HEK293 (cell line): Measurements from ENCODE around the gene DTX2.
A peak's percentile ranks its signal among the peaks of the same experiment; 100 is the strongest.

Source experiments
- CTCF ChIA-PET: fragments of 350-600 bp; formaldehyde crosslinking; extraction: SDS; loops from one replicate; lab custom pipeline; 2021; ENCODE audit warnings: antibody characterized with exemption; lab: Yijun Ruan, JAX
- POLR2A ChIA-PET: fragments of 300-600 bp; formaldehyde crosslinking; extraction: SDS; loops from one replicate; lab custom pipeline; 2020; ENCODE audit warnings: antibody characterized with exemption, inconsistent platforms; lab: Yijun Ruan, JAX
- H3K27ac ChIP-seq: fragments of 200-500 bp; sonication (Bioruptor generic); 2 replicates; pipeline ENCODE4 v1.5.1; 2014; ENCODE audit warnings: low read depth, low read length, control low read depth, inconsistent platforms; ENCODE audit errors: extremely low read depth
- H3K36me3 ChIP-seq, 2 experiments: fragments of 200-500 bp in 1 of 2; sonication (Bioruptor generic) in 1 of 2; 1 replicate in 1 of 2; 2 replicates in 1 of 2; pipeline ENCODE4 v1.5.1; 2014 to 2017; ENCODE audit warnings: inconsistent platforms in 2 of 2, low read length in 2 of 2; ENCODE audit not compliant: control insufficient read depth in 2 of 2, insufficient read depth in 1 of 2
- H3K4me1 ChIP-seq: fragments of 200-500 bp; sonication (Bioruptor generic); 2 replicates; pipeline ENCODE4 v1.5.1; 2014; ENCODE audit warnings: mild to moderate bottlenecking, low read length, inconsistent platforms; ENCODE audit not compliant: control insufficient read depth, insufficient read depth
- H3K4me3 ChIP-seq: 2 replicates; pipeline ENCODE4 v1.5.1; 2011; ENCODE audit warnings: low read depth, mild to moderate bottlenecking, control low read depth, low read length, moderate library complexity
- H3K9me3 ChIP-seq: fragments of 200-500 bp; sonication (Bioruptor generic); 2 replicates; pipeline ENCODE4 v1.5.1; 2014; ENCODE audit warnings: low read depth, low read length, inconsistent platforms; ENCODE audit not compliant: control insufficient read depth, insufficient read depth
- HOXA7 ChIP-seq: sonication (generic); formaldehyde crosslinking; IDR thresholded peaks from 2 replicates; pipeline ENCODE4 v1.8.1; 2022; ENCODE audit warnings: missing genetic modification reagents, borderline replicate concordance
- HOXC10 ChIP-seq: sonication (generic); formaldehyde crosslinking; IDR thresholded peaks from 2 replicates; pipeline ENCODE4 v1.8.1; 2023; ENCODE audit warnings: mild to moderate bottlenecking, missing genetic modification reagents
- KLF10 ChIP-seq: fragments of 450-650 bp; IDR thresholded peaks from 2 replicates; pipeline ENCODE4 v1.5.1; 2018; ENCODE audit warnings: missing biosample characterization, mild to moderate bottlenecking, missing genetic modification characterization
- KLF9 ChIP-seq: fragments of 450-650 bp; formaldehyde crosslinking; IDR thresholded peaks from 2 replicates; pipeline ENCODE4 v1.5.1; 2016; ENCODE audit warnings: missing biosample characterization, missing genetic modification characterization, low read depth
- MEIS1 ChIP-seq: sonication (generic); formaldehyde crosslinking; IDR thresholded peaks from 2 replicates; pipeline ENCODE4 v1.8.1; 2022; ENCODE audit warnings: missing genetic modification reagents, mild to moderate bottlenecking, borderline replicate concordance
- WT1 ChIP-seq: fragments of 450-650 bp; formaldehyde crosslinking; IDR thresholded peaks from 2 replicates; pipeline ENCODE4 v1.5.1; 2016; ENCODE audit warnings: missing biosample characterization, missing genetic modification characterization
- ZNF121 ChIP-seq: fragments of 450-650 bp; formaldehyde crosslinking; IDR thresholded peaks from 2 replicates; pipeline ENCODE4 v1.5.1; 2016; ENCODE audit warnings: missing biosample characterization, missing genetic modification characterization
- ZNF184 ChIP-seq: fragments of 450-650 bp; IDR thresholded peaks from 2 replicates; pipeline ENCODE4 v1.5.1; 2018; ENCODE audit warnings: missing biosample characterization, mild to moderate bottlenecking, missing genetic modification characterization
- ZNF202 ChIP-seq: fragments of 450-650 bp; formaldehyde crosslinking; IDR thresholded peaks from 2 replicates; pipeline ENCODE4 v1.5.1; 2016; ENCODE audit warnings: missing biosample characterization, missing genetic modification characterization, borderline replicate concordance
- ZNF324 ChIP-seq: fragments of 450-650 bp; formaldehyde crosslinking; IDR thresholded peaks from 2 replicates; pipeline ENCODE4 v1.5.1; 2016; ENCODE audit warnings: missing biosample characterization, missing genetic modification characterization
- ZNF530 ChIP-seq: fragments of 450-650 bp; formaldehyde crosslinking; IDR thresholded peaks from 2 replicates; pipeline ENCODE4 v1.5.1; 2016; ENCODE audit warnings: low read depth, missing biosample characterization, missing genetic modification characterization
- ZNF596 ChIP-seq: fragments of 450-650 bp; IDR thresholded peaks from 2 replicates; pipeline ENCODE4 v1.5.0; 2018; ENCODE audit warnings: missing biosample characterization, mild to moderate bottlenecking, missing genetic modification characterization, moderate library complexity
- ZNF600 ChIP-seq: fragments of 450-650 bp; formaldehyde crosslinking; IDR thresholded peaks from 2 replicates; pipeline ENCODE4 v1.5.1; 2016; ENCODE audit warnings: missing biosample characterization, missing genetic modification characterization
- ZNF654 ChIP-seq: fragments of 450-650 bp; formaldehyde crosslinking; IDR thresholded peaks from 2 replicates; pipeline ENCODE4 v1.5.1; 2016; ENCODE audit warnings: low read depth, missing biosample characterization, missing genetic modification characterization
- ZNF837 ChIP-seq: fragments of 450-650 bp; formaldehyde crosslinking; IDR thresholded peaks from 2 replicates; pipeline ENCODE4 v1.5.1; 2016; ENCODE audit warnings: missing biosample characterization, missing genetic modification characterization
- TF ChIP-seq, protein P1 (sequence below): fragments of 450-650 bp; formaldehyde crosslinking; IDR thresholded peaks from 2 replicates; pipeline ENCODE4 v1.5.0; 2017; ENCODE audit warnings: missing biosample characterization, missing genetic modification characterization, borderline replicate concordance
- TF ChIP-seq, protein P2 (sequence below): fragments of 450-650 bp; formaldehyde crosslinking; conservative IDR thresholded peaks from 2 replicates; pipeline ENCODE4 v1.5.1; 2016; ENCODE audit warnings: low read depth, missing biosample characterization, missing genetic modification characterization
- TF ChIP-seq, protein P3 (sequence below): fragments of 450-650 bp; formaldehyde crosslinking; conservative IDR thresholded peaks from 2 replicates; pipeline ENCODE4 v1.5.1; 2016; ENCODE audit warnings: low read depth, missing biosample characterization, missing genetic modification characterization
- TF ChIP-seq, protein P4 (sequence below): fragments of 450-650 bp; formaldehyde crosslinking; IDR thresholded peaks from 2 replicates; pipeline ENCODE4 v1.5.1; 2016; ENCODE audit warnings: missing biosample characterization, missing genetic modification characterization

The DTX2 gene

DNA sequence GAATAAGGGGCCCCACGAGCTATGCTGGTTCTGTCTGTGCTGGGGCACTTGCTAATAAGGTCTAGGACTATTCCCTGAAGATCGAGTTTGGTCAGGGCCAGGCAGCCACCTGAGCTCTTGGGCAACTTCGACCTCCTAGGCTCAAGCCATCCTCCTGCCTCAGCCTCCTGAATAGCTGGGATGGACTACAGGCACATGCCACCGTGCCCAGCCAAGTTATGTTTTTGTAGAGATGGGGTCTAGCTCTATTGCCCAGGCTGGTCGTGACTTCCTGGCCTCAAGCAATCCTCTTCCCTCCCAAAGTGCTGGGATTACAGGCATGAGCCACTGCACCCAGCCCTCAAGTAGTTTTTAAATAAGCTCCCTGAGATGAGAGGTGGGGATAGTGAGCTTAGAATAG, 33.9 kb upstream of the DTX2 start:
- Histone ChIP-seq H3K9me3 (no peaks in the 10 kb centered on the region), H3K36me3 (no peaks in the 10 kb centered on the region), H3K27ac (no peak overlapping the region), H3K4me3 (no peak overlapping the region), H3K4me1 (no peaks in the 10 kb centered on the region)
- ChIA-PET POLR2A (no interaction called here), CTCF (no interaction called here)
- 0 out of 2 replicates have a peak, but pooled peaks have one; percentile 41 for TF ChIP-seq ZNF121 (tag by site-specific recombination)
- TF ChIP-seq HOXC10, result no peak

DNA sequence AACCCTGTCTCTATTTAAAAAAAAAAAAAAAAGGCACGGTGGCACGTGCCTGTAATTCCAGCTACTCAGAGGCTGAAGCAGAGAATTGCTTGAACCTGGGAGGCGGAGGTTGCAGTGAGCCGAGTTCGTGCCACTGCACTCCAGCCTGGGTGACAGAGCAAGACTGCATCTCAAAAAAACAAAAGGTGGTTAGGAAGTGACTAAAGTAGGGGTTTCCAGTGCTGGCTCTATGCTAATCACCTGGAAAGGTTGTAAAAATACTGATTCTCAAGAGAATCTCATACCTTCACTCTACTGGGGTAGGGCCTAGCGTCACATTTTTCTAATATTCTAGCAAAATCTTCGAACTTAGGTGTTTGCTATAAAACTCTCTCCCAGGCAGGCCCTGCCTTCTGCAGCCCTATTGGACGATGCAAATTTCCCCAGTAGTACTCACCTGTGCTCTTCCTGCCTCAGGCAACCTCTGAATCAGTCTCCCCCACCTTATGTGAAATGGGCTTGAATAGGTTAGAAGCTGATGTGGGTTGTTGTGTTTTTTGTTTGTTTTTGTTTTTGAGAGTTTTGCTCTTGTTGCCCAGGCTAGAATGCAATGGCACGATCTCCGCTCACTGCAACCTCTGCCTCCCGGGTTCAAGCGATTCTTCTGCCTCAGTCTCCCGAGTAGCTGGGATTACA, 33.2 kb upstream of the DTX2 start:
- ChIA-PET CTCF (no interaction called here), POLR2A (no interaction called here)
- H3K27ac ChIP-seq, result no peak overlapping the region

More for the DNA sequence above, 33.2 kb upstream of the DTX2 start:
- H3K9me3 ChIP-seq, result no peaks in the 10 kb centered on the region
- TF ChIP-seq HOXA7 (no peak), ZNF530 (tag by site-specific recombination) (no peak), ZNF837 (tag by site-specific recombination) (no peak), ZNF324 (tag by site-specific recombination) (no peak), KLF10 (tag by site-specific recombination) (no peak), ZNF600 (no peak), WT1 (tag by site-specific recombination) (no peak), ZNF121 (tag by site-specific recombination) (no peak), ZNF184 (tag by site-specific recombination) (no peak), ZNF202 (tag by site-specific recombination) (no peak), MEIS1 (CRISPR knock-in tag) (no peak), KLF9 (tag by site-specific recombination) (no peak), ZNF654 (tag by site-specific recombination) (no peak), ZNF596 (no peak)
- TF ChIP-seq, protein P1, sequence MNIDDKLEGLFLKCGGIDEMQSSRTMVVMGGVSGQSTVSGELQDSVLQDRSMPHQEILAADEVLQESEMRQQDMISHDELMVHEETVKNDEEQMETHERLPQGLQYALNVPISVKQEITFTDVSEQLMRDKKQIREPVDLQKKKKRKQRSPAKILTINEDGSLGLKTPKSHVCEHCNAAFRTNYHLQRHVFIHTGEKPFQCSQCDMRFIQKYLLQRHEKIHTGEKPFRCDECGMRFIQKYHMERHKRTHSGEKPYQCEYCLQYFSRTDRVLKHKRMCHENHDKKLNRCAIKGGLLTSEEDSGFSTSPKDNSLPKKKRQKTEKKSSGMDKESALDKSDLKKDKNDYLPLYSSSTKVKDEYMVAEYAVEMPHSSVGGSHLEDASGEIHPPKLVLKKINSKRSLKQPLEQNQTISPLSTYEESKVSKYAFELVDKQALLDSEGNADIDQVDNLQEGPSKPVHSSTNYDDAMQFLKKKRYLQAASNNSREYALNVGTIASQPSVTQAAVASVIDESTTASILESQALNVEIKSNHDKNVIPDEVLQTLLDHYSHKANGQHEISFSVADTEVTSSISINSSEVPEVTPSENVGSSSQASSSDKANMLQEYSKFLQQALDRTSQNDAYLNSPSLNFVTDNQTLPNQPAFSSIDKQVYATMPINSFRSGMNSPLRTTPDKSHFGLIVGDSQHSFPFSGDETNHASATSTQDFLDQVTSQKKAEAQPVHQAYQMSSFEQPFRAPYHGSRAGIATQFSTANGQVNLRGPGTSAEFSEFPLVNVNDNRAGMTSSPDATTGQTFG (tag by site-specific recombination), result no peak
- TF ChIP-seq, protein P2, sequence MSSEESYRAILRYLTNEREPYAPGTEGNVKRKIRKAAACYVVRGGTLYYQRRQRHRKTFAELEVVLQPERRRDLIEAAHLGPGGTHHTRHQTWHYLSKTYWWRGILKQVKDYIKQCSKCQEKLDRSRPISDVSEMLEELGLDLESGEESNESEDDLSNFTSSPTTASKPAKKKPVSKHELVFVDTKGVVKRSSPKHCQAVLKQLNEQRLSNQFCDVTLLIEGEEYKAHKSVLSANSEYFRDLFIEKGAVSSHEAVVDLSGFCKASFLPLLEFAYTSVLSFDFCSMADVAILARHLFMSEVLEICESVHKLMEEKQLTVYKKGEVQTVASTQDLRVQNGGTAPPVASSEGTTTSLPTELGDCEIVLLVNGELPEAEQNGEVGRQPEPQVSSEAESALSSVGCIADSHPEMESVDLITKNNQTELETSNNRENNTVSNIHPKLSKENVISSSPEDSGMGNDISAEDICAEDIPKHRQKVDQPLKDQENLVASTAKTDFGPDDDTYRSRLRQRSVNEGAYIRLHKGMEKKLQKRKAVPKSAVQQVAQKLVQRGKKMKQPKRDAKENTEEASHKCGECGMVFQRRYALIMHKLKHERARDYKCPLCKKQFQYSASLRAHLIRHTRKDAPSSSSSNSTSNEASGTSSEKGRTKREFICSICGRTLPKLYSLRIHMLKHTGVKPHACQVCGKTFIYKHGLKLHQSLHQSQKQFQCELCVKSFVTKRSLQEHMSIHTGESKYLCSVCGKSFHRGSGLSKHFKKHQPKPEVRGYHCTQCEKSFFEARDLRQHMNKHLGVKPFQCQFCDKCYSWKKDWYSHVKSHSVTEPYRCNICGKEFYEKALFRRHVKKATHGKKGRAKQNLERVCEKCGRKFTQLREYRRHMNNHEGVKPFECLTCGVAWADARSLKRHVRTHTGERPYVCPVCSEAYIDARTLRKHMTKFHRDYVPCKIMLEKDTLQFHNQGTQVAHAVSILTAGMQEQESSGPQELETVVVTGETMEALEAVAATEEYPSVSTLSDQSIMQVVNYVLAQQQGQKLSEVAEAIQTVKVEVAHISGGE (tag by site-specific recombination), result no peak
- TF ChIP-seq, protein P3, sequence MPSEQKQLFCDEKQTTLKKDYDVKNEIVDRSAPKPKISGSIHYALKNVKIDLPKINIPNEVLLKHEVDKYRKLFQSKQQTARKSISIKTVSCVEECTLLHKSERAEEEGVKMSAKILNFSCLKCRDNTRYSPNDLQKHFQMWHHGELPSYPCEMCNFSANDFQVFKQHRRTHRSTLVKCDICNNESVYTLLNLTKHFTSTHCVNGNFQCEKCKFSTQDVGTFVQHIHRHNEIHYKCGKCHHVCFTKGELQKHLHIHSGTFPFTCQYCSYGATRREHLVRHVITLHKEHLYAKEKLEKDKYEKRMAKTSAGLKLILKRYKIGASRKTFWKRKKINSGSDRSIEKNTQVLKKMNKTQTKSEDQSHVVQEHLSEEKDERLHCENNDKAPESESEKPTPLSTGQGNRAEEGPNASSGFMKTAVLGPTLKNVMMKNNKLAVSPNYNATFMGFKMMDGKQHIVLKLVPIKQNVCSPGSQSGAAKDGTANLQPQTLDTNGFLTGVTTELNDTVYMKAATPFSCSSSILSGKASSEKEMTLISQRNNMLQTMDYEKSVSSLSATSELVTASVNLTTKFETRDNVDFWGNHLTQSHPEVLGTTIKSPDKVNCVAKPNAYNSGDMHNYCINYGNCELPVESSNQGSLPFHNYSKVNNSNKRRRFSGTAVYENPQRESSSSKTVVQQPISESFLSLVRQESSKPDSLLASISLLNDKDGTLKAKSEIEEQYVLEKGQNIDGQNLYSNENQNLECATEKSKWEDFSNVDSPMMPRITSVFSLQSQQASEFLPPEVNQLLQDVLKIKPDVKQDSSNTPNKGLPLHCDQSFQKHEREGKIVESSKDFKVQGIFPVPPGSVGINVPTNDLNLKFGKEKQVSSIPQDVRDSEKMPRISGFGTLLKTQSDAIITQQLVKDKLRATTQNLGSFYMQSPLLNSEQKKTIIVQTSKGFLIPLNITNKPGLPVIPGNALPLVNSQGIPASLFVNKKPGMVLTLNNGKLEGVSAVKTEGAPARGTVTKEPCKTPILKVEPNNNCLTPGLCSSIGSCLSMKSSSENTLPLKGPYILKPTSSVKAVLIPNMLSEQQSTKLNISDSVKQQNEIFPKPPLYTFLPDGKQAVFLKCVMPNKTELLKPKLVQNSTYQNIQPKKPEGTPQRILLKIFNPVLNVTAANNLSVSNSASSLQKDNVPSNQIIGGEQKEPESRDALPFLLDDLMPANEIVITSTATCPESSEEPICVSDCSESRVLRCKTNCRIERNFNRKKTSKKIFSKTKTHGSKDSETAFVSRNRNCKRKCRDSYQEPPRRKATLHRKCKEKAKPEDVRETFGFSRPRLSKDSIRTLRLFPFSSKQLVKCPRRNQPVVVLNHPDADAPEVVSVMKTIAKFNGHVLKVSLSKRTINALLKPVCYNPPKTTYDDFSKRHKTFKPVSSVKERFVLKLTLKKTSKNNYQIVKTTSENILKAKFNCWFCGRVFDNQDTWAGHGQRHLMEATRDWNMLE (tag by site-specific recombination), result no peak
- TF ChIP-seq, protein P4, sequence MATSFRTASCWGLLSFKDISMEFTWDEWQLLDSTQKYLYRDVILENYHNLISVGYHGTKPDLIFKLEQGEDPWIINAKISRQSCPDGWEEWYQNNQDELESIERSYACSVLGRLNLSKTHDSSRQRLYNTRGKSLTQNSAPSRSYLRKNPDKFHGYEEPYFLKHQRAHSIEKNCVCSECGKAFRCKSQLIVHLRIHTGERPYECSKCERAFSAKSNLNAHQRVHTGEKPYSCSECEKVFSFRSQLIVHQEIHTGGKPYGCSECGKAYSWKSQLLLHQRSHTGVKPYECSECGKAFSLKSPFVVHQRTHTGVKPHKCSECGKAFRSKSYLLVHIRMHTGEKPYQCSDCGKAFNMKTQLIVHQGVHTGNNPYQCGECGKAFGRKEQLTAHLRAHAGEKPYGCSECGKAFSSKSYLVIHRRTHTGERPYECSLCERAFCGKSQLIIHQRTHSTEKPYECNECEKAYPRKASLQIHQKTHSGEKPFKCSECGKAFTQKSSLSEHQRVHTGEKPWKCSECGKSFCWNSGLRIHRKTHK, result no peak
- no peaks in the 10 kb centered on the region for H3K36me3 ChIP-seq
- H3K4me3 ChIP-seq, result no peak overlapping the region
- no peaks in the 10 kb centered on the region for H3K4me1 ChIP-seq
